Mammary epithelial cell (primary cell): ENCODE results near the gene FBXO8.

ENCODE experiments used
- CTCF ChIP-seq, 2 donors: IDR thresholded peaks in 1 of 2; conservative IDR thresholded peaks in 1 of 2; 2 replicates each; pipeline ENCODE4 v1.5.1; 2011 to 2012; ENCODE audit warnings: inconsistent platforms in 2 of 2, low read length in 2 of 2, mild to moderate bottlenecking in 2 of 2, control low read depth in 1 of 2, low read depth in 1 of 2; ENCODE audit not compliant: insufficient read depth in 1 of 2; ENCODE audit errors: extremely low read depth in 1 of 2
- EZH2 ChIP-seq: IDR thresholded peaks from 2 replicates; pipeline ENCODE4 v1.6.1; 2012; ENCODE audit warnings: low read length, inconsistent platforms, borderline replicate concordance

DNA sequence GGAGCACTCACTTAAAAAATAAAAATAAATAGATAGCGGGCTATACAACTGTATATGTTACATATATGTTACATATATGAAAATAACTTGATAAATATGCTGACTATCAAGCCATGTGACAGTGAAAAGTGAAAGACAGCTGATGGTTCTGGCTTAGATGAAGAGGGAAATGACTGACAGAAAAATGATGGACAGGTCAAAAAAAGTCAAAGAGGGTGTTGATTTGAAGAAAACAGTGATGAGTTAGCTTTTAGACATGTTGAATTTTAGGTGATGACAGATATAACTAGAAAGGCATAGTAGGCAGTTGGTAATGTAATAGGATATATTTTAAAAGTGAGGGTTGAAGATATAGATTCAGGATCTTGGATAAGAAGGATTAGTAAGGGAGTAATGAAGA, 37.8 kb downstream of the FBXO8 start:
- TF ChIP-seq CTCF (conservative IDR thresholded peaks at IDR 0.05 in 1 of 2, IDR thresholded peaks at IDR 0.05 in 1 of 2; ENCODE audit: extremely low read depth in 1 of 2, insufficient read depth in 1 of 2, low read depth in 1 of 2, low read length in 2 of 2) (no peak), EZH2 (no peak)
